Activated B cell treated with CpG ODN at 0.5 μM for 24 hours (primary cell): Measurements from ENCODE around the gene STK35. TPM values are rescaled to one million over a fixed set of nuclear protein-coding genes. Genes with fewer than 3 reads are reported as not detected.

Experiments used
- ATAC-seq: fragments of 200-7000 bp; cut with Tn5 transposase; one replicate; pipeline ENCODE4 v1.10.0; 2021; ENCODE audit warnings: low read depth, mild to moderate bottlenecking, moderate library complexity
- CTCF ChIA-PET: fragments of 350-600 bp; sonication (Branson Sonifier 250); formaldehyde crosslinking; loops from one replicate; lab custom pipeline; 2021; ENCODE audit warnings: antibody characterized with exemption; lab: Charles Lee
- POLR2A ChIA-PET: fragments of 350-600 bp; sonication (Branson Sonifier 250); formaldehyde crosslinking; loops from one replicate; lab custom pipeline; 2021; ENCODE audit warnings: antibody characterized with exemption; lab: Charles Lee
- DNase-seq: peaks from one replicate; pipeline ENCODE4 v3.0.0; 2022
- H3K27ac Mint-ChIP-seq: one replicate; pipeline ENCODE4 v1.8.0; 2020; ENCODE audit warnings: mixed read lengths
- H3K27me3 Mint-ChIP-seq: one replicate; pipeline ENCODE4 v1.8.0; 2021; ENCODE audit warnings: mixed read lengths
- H3K36me3 Mint-ChIP-seq: one replicate; pipeline ENCODE4 v1.8.0; 2021; ENCODE audit warnings: low read depth, mixed read lengths
- H3K4me1 Mint-ChIP-seq: one replicate; pipeline ENCODE4 v1.8.0; 2021; ENCODE audit warnings: mixed read lengths
- H3K4me3 Mint-ChIP-seq: one replicate; pipeline ENCODE4 v1.8.0; 2020; ENCODE audit warnings: mild to moderate bottlenecking, mixed read lengths
- H3K9me3 Mint-ChIP-seq: one replicate; pipeline ENCODE4 v1.8.0; 2020; ENCODE audit warnings: mixed read lengths
- intact Hi-C: fragments of 100-400 bp; cut with micrococcal nuclease; formaldehyde crosslinking; loops from one replicate; pipeline ENCODE4 v1.15.1; 2024
- total RNA-seq: library from RNA; stranded (reverse); gene quantifications from 2 replicates; pipeline ENCODE4 v1.2.3, GENCODE V29; 2022
- TF ChIP-seq, protein P1 (sequence below): fragments of 200-600 bp; IDR thresholded peaks from one replicate; pipeline ENCODE4 v1.8.0; 2022; ENCODE audit warnings: antibody characterized with exemption, mild to moderate bottlenecking

STK35 gene
- total RNA-seq, 1 donor from 2014 or later: 17.6 TPM

GRCh38 chr20:2164421-2164820, 62.8 kb downstream of the STK35 start:
- no peak overlapping the region for H3K4me3 Mint-ChIP-seq
- ATAC-seq: no peak
- no peak overlapping the region for H3K27ac Mint-ChIP-seq
- intact Hi-C loops: no loop called here
- H3K4me1 Mint-ChIP-seq: no peaks in the 10 kb centered on the region
- no peaks in the 10 kb centered on the region for H3K9me3 Mint-ChIP-seq
- TF ChIP-seq, protein P1, sequence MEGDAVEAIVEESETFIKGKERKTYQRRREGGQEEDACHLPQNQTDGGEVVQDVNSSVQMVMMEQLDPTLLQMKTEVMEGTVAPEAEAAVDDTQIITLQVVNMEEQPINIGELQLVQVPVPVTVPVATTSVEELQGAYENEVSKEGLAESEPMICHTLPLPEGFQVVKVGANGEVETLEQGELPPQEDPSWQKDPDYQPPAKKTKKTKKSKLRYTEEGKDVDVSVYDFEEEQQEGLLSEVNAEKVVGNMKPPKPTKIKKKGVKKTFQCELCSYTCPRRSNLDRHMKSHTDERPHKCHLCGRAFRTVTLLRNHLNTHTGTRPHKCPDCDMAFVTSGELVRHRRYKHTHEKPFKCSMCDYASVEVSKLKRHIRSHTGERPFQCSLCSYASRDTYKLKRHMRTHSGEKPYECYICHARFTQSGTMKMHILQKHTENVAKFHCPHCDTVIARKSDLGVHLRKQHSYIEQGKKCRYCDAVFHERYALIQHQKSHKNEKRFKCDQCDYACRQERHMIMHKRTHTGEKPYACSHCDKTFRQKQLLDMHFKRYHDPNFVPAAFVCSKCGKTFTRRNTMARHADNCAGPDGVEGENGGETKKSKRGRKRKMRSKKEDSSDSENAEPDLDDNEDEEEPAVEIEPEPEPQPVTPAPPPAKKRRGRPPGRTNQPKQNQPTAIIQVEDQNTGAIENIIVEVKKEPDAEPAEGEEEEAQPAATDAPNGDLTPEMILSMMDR: no peak
- H3K36me3 Mint-ChIP-seq: no peaks in the 10 kb centered on the region
- DNase-seq: no peak
- peaks cover 1% of the 10 kb centered on the region for H3K27me3 Mint-ChIP-seq
- POLR2A ChIA-PET: no interaction called here
- CTCF ChIA-PET: no interaction called here

GRCh38 chr20:2164966-2165365, 63.3 kb downstream of the STK35 start:
- TF ChIP-seq, protein P1: no peak
- Mint-ChIP-seq H3K27ac (no peak overlapping the region), H3K4me1 (no peaks in the 10 kb centered on the region), H3K36me3 (no peaks in the 10 kb centered on the region), H3K27me3 (peaks cover 1% of the 10 kb centered on the region), H3K9me3 (no peaks in the 10 kb centered on the region), H3K4me3 (no peak overlapping the region)
- ChIA-PET CTCF (no interaction called here), POLR2A (no interaction called here)
- intact Hi-C loops: no loop called here
- ATAC-seq: no peak
- no peak for DNase-seq

GRCh38 chr20:2165871-2166270, 64.2 kb downstream of the STK35 start:
- no peak overlapping the region for H3K27ac Mint-ChIP-seq
- TF ChIP-seq, protein P1: no peak
- H3K4me3 Mint-ChIP-seq: no peak overlapping the region
- POLR2A ChIA-PET: no interaction called here
- ATAC-seq (no peak), DNase-seq (no peak)
- H3K9me3 Mint-ChIP-seq: no peaks in the 10 kb centered on the region
- peaks cover 1% of the 10 kb centered on the region for H3K27me3 Mint-ChIP-seq
- intact Hi-C loops: no loop called here
- CTCF ChIA-PET: no interaction called here
- H3K4me1 Mint-ChIP-seq: no peaks in the 10 kb centered on the region
- no peaks in the 10 kb centered on the region for H3K36me3 Mint-ChIP-seq

DNA sequence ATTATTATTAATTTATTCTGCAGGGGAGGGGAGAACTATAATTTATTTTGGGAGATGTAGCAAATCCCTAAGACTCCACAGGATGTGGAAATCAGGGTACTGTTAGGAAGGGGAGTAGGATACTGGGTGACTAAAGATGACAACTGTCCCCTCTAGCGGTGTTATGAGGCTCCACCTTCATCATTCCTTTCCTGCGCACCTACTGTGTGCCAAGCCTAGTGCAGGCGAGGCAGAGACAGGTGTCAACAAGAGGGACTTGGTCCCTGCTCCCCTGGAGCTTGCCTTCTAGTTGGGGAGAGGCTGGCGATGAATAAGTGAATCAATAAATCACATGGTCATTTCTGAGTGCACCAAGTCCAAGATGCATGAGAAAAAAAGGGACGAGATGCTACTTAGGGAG, 65.5 kb downstream of the STK35 start:
- Mint-ChIP-seq H3K27ac (no peak overlapping the region), H3K4me3 (no peak overlapping the region), H3K36me3 (no peaks in the 10 kb centered on the region), H3K9me3 (no peaks in the 10 kb centered on the region), H3K27me3 (peaks cover 1% of the 10 kb centered on the region), H3K4me1 (no peaks in the 10 kb centered on the region)
- ATAC-seq (no peak), DNase-seq (no peak)
- intact Hi-C loops: no loop called here
- POLR2A ChIA-PET: no interaction called here
- TF ChIP-seq, protein P1: no peak
- CTCF ChIA-PET: no interaction called here

- POLR2A ChIA-PET: no interaction called here
- Mint-ChIP-seq H3K27ac (no peak overlapping the region), H3K4me1 (peaks cover 4% of the 10 kb centered on the region), H3K4me3 (no peak overlapping the region), H3K36me3 (no peaks in the 10 kb centered on the region), H3K9me3 (no peaks in the 10 kb centered on the region), H3K27me3 (peaks cover 10% of the 10 kb centered on the region)
- no peak for DNase-seq
- intact Hi-C loops: no loop called here
- TF ChIP-seq, protein P1: no peak
- no peak for ATAC-seq
- CTCF ChIA-PET: no interaction called here
Measured at GRCh38 chr20:2168946-2169345, 67.3 kb downstream of the STK35 start.
